Cardiac muscle cell (in vitro differentiated cells and primary cell): Measurements from ENCODE around the gene PMPCA. TPM values are rescaled to one million over a fixed set of nuclear protein-coding genes. Genes with fewer than 3 reads are reported as not detected.

ENCODE experiments used
- DNase-seq, 2 donors: peaks; one replicate each; pipeline versions ENCODE4 v3.0.0 to v3.0.0-alpha.2; 2010 to 2017; ENCODE audit warnings: low read depth in 1 of 2, low spot score in 1 of 2
- H3K27ac ChIP-seq: fragments of 200-600 bp; sonication (generic); 2 replicates; pipeline ENCODE4 v1.5.1; 2016
- H3K27me3 ChIP-seq: fragments of 200-600 bp; sonication (generic); 2 replicates; pipeline ENCODE4 v1.6.0; 2016; ENCODE audit warnings: control low read depth
- H3K36me3 ChIP-seq: fragments of 200-600 bp; sonication (generic); 2 replicates; pipeline ENCODE4 v1.5.1; 2016; ENCODE audit warnings: control low read depth
- H3K4me1 ChIP-seq: fragments of 200-600 bp; sonication (generic); 2 replicates; pipeline ENCODE4 v1.8.1; 2017; ENCODE audit warnings: low read depth, mild to moderate bottlenecking, mixed run types
- H3K4me3 ChIP-seq: fragments of 200-600 bp; sonication (generic); 2 replicates; pipeline ENCODE4 v1.5.1; 2016; ENCODE audit warnings: mild to moderate bottlenecking
- H3K9me3 ChIP-seq: fragments of 200-600 bp; sonication (generic); 2 replicates; pipeline ENCODE4 v1.5.1; 2017; ENCODE audit warnings: low read depth, mild to moderate bottlenecking, control low read depth
- CTCF ChIP-seq: IDR thresholded peaks from 2 replicates; pipeline ENCODE4 v1.5.1; 2012; ENCODE audit warnings: low read depth, mild to moderate bottlenecking, low read length
- polyA plus RNA-seq: library from polyadenylated mRNA; unstranded; fragments of >200 nt; fragmentation: Nextera tagmentation; extraction: Ambion mirVana; gene quantifications from 2 replicates; pipeline ENCODE4 v1.2.1, GENCODE V29; 2016
- total RNA-seq: library from RNA; depleted of rRNA; stranded (reverse); fragments of >200 nt; gene quantifications from 2 replicates; pipeline ENCODE4 v1.2.3, GENCODE V29; 2016

Gene PMPCA
- total and polyA plus RNA-seq, 2 experiments from 2014 or later: 74.5 to 128 TPM

GRCh38 chr9:136472640-136473353 is 62.3 kb downstream of the PMPCA start:
- Histone ChIP-seq H3K4me3 (no peak overlapping the region), H3K4me1 (no peaks in the 10 kb centered on the region), H3K36me3 (peaks cover 62% of the 10 kb centered on the region), H3K27ac (no peak overlapping the region), H3K9me3 (no peaks in the 10 kb centered on the region), H3K27me3 (no peaks in the 10 kb centered on the region)
- TF ChIP-seq CTCF: no peak
- DNase-seq: no peak

GRCh38 chr9:136473354-136473721 is 62.9 kb downstream of the PMPCA start:
- Histone ChIP-seq H3K4me1 (no peaks in the 10 kb centered on the region), H3K36me3 (peaks cover 56% of the 10 kb centered on the region), H3K27me3 (no peaks in the 10 kb centered on the region), H3K4me3 (no peak overlapping the region), H3K9me3 (no peaks in the 10 kb centered on the region), H3K27ac (no peak overlapping the region)
- no peak for TF ChIP-seq CTCF
- DNase-seq: no peak

Other genes with a start within 250 kb of the PMPCA start
- gene LHX3, start 205.5 kb upstream of the PMPCA start, total RNA-seq: not detected in 2 replicates
- not detected in 2 replicates for gene LHX3, start 205.5 kb upstream of the PMPCA start, polyA plus RNA-seq
- 10.5 and 11.5 TPM in 2 replicates for gene QSOX2, start 164.8 kb upstream of the PMPCA start, total RNA-seq
- 1.7 TPM in 2 replicates for gene QSOX2, start 164.8 kb upstream of the PMPCA start, polyA plus RNA-seq
- gene CCDC187, start 106.6 kb upstream of the PMPCA start, total RNA-seq: 0.56 and 1.3 TPM in 2 replicates
- gene CCDC187, start 106.6 kb upstream of the PMPCA start, polyA plus RNA-seq: 0.13 and 0.16 TPM in 2 replicates
- gene GPSM1, start 83.1 kb upstream of the PMPCA start, total RNA-seq: 88.3 and 116 TPM in 2 replicates
- 52.2 and 58.5 TPM in 2 replicates for gene GPSM1, start 83.1 kb upstream of the PMPCA start, polyA plus RNA-seq
- 28.0 and 45.4 TPM in 2 replicates for gene DNLZ, start 46.9 kb upstream of the PMPCA start, total RNA-seq
- 31.8 and 48.2 TPM in 2 replicates for gene DNLZ, start 46.9 kb upstream of the PMPCA start, polyA plus RNA-seq
- gene CARD9, start 37.0 kb upstream of the PMPCA start, total RNA-seq: 0.46 and 2.1 TPM in 2 replicates
- 2.1 TPM in 2 replicates for gene CARD9, start 37.0 kb upstream of the PMPCA start, polyA plus RNA-seq
- 9.6 and 12.7 TPM in 2 replicates for gene SNAPC4, start 10.5 kb upstream of the PMPCA start, total RNA-seq
- gene SNAPC4, start 10.5 kb upstream of the PMPCA start, polyA plus RNA-seq: 7.7 and 8.7 TPM in 2 replicates
- gene ENTR1, start within 50 bp of the PMPCA start, total RNA-seq: 25.6 and 38.3 TPM in 2 replicates
- gene ENTR1, start within 50 bp of the PMPCA start, polyA plus RNA-seq: 25.5 and 30.2 TPM in 2 replicates
- gene INPP5E, start 29.2 kb downstream of the PMPCA start, total RNA-seq: 19.2 and 26.8 TPM in 2 replicates
- gene INPP5E, start 29.2 kb downstream of the PMPCA start, polyA plus RNA-seq: 14.9 and 19.5 TPM in 2 replicates
- 33.5 and 39.5 TPM in 2 replicates for gene SEC16A, start 72.4 kb downstream of the PMPCA start, total RNA-seq
- 32.3 and 35.8 TPM in 2 replicates for gene SEC16A, start 72.4 kb downstream of the PMPCA start, polyA plus RNA-seq
- 17.8 and 20.9 TPM in 2 replicates for gene NOTCH1, start 135.4 kb downstream of the PMPCA start, total RNA-seq
- 7.1 and 7.3 TPM in 2 replicates for gene NOTCH1, start 135.4 kb downstream of the PMPCA start, polyA plus RNA-seq